Measurements from ENCODE around the gene METTL21A. TPM values are rescaled to one million over a fixed set of nuclear protein-coding genes. Genes with fewer than 3 reads are reported as not detected.

METTL21A gene
- total RNA-seq, 2 donors from 2014 or later: 11.9 to 14.5 TPM

DNA sequence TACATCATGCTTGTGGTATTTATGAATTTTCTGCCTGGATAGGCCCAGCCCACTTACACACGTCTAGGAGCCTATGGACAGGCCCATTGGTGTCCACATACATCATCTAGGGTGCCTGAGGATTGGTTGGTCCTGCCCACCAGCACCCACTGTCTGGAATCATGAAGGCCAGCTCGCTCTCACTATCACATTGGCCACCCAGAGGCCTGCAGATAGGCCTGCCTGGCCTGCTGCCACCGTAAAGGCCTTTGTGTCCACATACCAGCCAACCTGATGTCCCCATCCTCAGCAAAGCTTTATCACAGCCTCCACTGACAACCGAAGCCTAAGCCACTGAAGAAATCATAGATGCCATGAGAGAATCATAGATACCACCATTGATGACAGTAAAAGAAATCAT lies 40.2 kb downstream of the METTL21A start:
- DNase-seq (no peak), ATAC-seq (peak in 1 of 2 donors; percentile 49)
- intact Hi-C loops (cut with DNase I): no loop called here

DNA sequence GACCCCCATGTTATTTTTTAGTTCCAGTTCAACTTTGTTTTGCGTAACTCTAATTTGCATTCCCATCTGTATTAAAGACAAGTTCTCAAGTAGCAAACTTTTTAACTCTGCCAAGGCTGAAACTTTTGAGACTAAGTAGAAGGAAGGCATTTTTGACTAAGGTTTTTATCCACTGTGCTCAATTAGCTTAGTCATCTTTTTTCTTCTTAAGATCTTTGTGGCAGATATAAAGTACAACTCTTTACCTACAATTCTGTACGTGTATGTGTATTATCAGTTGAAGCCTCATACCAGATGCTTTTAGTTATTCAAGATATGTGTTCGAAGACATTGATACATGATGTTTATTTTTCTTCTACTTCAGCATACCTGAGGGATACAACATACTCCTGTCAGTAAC lies 53.8 kb downstream of the METTL21A start:
- ATAC-seq (no peak), DNase-seq (no peak)
- intact Hi-C loops (cut with DNase I): no loop called here

DNA sequence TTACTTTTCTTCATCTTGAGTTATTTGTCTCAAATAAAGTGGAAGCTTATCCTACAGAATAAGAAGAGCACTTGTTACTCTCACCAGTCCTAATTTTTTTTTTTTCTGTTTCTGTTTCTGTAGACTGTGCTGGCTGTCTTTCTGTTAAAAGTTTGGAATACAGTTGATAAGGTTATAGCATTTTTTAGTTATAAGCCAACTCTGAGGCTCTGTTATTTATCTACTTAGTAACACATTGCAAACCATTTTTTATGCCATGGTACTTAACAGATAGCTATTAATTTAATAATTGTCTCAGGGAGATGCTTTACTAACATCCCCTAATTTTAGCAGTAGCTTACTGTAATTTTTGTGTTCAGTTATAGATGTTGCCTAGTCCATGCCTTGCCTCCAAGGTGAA lies 57.5 kb downstream of the METTL21A start:
- no peak for DNase-seq

DNA sequence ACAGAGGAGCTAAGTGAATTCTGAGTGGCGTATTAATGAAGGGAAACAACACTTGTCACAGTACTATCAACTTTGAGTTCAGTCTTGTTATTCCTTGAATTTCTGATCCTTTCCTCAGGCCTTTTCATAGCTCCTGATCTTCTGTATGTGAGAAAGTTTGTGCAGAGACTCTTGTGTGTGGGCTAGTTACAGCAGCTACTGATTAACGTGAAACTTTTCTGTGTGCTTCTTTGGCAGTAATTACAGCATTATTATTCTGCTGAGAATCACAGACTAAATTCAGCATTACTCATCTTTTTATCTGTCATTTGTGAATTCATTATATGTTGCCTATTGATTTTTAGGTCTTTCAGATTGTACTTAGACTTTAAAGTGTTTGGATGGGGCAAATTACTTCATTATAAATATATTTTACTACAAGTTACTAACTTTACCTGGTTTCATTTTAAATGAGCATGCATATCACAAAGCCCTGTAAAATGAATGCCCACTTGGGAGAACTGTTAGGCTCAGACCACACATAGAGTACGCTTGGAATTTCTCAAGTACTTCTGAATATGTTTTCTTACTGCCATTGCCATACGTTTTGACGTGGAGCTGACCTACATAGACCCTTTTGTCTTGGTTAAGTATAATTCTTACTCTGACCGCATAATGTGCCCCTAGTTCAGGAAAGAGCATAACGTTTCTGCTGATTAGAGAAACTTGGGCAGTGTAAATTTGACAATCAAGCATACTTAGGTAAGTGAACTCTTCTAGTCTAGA lies 59.3 kb downstream of the METTL21A start:
- DNase-seq: no peak
- intact Hi-C loops (cut with DNase I): no loop called here
- ATAC-seq: no peak

More for the DNA sequence above, 57.5 kb downstream of the METTL21A start:
- ATAC-seq: no peak
- intact Hi-C loops (cut with DNase I): no loop called here

Other genes with a start within 250 kb of the METTL21A start
- gene CREB1, start 95.4 kb downstream of the METTL21A start, total RNA-seq: 10 to 100 TPM; 40.4 to 40.6 TPM
- 10 to 100 TPM; 10.5 to 20.4 TPM for gene CCNYL1, start 86.2 kb upstream of the METTL21A start, total RNA-seq
- gene FZD5, start 144.5 kb upstream of the METTL21A start, total RNA-seq: 1 to 10 TPM; 4.9 to 5.0 TPM